HG03354 (cell line): Measurements from ENCODE around the gene KRTAP9-7.

Source experiments
- ATAC-seq: cut with Tn5 transposase; IDR thresholded peaks from one replicate; pipeline ENCODE4 v1.9.1; 2021; ENCODE audit warnings: mild to moderate bottlenecking; ENCODE audit not compliant: unreplicated experiment, poor library complexity, severe bottlenecking

Gene KRTAP9-7

DNA sequence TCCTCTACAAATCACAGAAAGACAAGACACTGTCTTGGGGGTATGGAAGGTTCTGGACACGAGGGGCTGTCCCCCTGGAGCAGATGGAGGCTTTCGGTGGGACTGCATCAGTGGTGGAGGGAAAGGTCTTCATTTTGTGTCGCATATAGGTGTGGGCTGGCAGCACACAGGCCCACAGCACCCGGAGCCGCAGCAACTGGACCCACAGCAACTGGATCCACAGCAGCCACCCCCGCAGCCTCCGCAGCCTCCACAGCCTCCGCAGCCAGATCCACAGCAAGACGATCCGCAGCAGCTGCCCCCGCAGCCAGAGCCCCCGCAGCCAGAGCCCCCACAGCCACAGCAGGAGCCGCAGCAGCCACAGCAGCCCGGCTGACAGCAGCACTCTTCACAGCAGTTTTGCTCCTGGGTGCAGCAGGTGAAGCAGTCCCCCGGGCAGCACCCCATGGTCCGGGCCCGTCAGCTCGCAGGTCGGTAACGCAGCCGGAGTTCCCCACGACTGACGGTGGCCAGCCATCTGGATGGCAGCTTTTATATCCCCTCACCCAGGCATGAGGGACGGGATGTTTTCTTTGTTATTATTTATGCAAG is 39.8 kb downstream of the KRTAP9-7 start, which contains the start of gene KRTAP17-1:
Gene KRTAP17-1 (minus strand): TSS at position 507 of the 591 bp plus-strand sequence. CDS start 60 bp downstream, at position 447.
- no peak for ATAC-seq

DNA sequence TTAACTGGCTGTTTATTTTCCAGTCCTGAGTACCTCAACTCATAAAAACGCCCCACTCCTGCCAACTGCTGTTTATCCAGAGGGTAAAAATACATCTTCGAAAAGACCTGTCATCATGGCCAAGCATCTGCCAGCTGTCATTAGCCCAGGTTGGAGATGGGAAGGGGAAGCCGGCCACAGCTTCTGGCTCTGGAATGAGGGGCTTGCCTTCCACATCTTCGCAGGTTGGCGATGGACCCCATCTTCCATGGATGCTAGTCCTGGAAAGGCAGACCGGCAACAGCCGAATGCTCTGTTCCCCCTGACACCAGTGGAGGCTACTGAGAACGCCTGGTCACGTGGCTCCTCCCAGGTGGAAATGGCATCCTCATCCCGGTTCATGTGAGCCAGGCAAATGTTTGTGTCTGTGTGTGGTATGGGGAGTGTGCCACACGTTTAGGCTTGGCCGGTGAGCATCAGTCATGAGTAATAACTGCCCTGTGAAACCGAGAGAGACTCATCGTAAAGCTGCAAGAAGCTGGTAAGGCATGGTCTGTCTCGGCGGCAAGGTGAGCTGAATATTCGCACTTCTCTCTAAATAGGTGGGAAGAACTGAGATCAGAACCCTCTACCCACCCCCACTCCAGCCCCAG is 40.4 kb downstream of the KRTAP9-7 start:
- no peak for ATAC-seq

DNA sequence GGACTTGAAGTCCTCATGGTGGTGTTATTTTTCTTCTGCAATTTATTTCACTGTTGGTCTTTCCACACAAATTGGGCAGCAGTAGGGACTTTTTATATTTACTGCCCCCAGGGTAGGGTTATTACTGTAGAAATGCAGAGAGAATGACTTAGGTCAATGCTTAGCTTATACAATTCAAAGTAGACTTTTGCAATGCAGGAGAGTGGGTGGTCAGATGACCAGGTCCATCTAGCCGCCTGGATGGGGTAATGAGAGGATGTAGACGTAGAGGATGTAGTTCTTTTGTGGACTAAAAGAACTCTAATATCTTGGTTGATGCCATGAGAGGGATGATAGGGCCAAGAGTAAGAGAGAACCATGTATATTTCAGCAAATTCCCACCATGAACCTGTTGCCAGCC is 42.7 kb downstream of the KRTAP9-7 start:
- ATAC-seq: no peak

DNA sequence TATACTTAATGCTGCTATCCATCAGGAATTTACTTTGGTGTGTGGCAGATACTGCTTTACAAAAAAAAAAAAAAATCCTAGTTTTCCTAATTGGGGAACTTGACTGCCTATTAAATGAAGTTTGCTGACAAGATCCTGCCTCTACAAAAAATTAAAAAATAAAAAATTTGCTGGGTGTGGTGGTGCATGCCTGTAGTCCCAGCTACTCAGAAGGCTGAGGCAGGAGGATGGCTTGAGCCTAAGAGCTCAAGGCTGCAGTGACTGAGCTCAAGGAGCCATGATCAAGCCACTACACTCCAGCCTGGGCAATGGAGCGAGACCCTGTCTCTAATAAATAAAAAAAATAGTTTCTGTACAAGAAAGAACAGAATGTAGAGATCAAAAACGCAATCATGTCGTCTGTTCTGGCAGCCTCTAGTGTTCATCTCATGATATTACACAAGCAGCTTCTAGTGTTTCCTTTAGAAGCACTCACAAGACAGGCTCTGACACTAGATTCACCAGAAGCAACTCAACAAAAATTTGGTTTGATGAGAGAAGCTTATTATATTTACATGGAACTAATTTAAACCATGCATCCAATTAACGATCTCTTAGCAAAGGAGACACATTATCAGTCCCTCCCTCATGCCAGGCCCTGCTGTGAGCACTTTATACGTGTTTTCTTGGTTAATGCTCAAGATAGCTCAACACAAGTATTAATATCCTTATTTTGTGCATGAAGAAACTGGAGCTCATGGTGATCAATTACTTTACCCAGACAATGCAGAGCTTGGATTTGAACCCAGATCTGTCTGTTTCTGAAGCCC is 46.8 kb downstream of the KRTAP9-7 start:
- ATAC-seq: no peak

- no peak for ATAC-seq
Measured at GRCh38 chr17:41322903-41323895, 47.7 kb downstream of the KRTAP9-7 start.

- ATAC-seq: no peak
Measured at GRCh38 chr17:41324180-41325075, 48.9 kb downstream of the KRTAP9-7 start.

GRCh38 chr17:41325126-41325525 is 49.6 kb downstream of the KRTAP9-7 start:
- ATAC-seq: no peak

GRCh38 chr17:41325611-41326010 is 50.1 kb downstream of the KRTAP9-7 start:
- ATAC-seq: no peak
